ENCODE results near the gene CRHR1.

Gene CRHR1

DNA sequence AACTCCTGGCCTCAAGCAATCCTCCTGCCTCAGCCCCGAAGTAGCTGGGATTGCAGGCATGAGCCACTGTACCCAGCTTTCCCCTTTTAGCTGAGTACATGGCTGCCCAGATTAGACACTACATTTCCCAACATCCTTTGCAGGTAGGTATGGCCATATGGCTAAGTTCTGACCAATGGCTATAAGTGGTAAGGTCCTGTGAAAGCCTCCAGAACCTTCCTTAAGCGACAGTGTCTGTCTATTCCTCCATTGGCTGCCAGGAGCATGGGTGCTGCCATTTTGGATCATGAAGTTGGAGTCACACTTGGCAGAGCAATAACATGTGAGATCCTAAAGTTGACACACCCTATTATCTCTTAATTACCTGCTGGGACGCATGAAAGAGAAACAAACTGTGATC is 24.4 kb upstream of the CRHR1 start:
- DNase-seq (ENCODE audit: low read depth): no peak

DNA sequence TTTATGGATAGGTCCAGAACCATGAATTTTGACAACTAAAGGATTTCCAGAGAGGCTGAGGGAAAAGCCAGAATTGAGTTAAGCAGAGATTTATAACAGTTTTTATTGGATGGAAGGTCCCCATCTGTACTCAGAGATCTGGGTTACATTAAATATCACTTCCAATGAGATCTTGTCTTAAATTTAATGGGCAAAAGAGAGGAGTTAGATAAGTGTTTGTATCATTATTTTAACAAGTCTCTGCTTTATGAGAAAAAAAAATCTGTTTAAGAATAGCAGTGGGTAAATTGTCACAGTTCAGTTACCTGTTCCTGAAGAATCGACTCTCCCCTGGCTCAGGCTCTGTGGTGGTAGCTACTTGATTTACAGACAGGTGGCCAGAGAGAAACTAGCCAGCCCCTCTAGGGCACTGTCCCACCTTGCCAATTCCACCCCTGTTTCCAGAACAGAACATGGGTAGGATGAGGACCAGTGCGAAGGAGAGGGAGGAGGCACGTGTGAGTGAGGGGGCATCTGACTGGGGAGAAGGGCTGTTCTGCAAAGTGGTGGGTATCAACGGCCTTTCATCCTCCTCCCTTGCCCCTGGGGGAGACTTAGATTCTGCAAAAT is 22.1 kb upstream of the CRHR1 start:
- no peak for DNase-seq (ENCODE audit: low read depth)

DNA sequence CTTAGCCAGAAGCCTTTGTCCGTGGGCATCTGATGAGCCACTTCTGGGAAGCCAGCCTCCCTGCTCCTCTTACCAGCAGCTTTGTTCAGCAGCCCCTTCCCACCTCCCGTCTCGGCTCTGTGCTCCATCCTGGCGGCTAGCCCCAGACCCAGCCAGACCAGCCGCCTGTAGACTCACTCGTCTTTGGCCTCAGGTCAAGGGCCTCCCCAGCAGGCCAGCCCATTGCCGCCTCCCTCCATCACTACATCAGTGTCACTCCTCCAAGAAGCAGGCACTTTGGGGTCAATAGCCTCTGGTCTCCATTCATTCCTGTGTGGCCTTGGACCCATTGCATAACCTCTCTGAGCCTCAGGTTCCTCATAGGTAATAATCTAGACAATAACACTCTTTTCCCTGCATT is 20.9 kb upstream of the CRHR1 start:
- no peak for DNase-seq (ENCODE audit: low read depth)

DNA sequence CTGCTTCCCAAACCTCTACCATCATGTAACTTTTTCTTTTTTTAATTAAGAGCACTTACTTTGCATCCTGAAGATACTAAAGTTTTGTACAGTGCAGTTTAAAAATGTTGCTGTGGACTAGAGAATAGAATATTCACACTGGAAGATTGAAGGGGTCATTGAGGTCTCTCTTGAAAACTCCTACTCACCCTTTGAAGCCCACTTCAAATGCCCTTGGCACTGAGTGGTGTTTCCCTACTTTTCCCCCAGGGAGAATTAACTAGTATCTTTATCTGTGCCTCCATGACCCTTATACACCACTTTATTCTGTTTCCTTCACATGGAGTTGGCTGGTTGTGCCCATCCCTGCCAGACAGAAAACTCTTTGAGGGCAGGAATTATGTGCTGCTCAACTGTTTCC is 19.6 kb upstream of the CRHR1 start:
- DNase-seq (ENCODE audit: low read depth): no peak

DNA sequence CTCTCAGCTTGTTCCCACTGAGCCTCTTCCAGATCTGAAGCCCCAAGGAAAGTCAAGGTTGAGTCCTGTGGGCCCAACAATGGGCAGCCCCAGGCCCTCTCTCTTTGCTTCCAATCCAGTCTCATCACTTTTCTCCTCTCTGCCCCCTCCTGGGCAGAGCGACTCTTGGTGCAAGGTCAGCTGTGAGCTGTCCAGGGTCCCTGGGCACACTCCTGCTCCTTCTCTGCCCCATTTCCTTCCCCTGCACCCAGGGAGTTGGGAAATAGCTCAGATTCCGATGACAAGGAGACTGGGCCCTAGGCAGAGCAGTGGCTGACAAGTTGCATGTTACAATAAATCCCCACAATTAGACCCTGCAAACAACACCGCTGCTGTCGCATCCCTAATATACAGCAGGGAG is 16.1 kb upstream of the CRHR1 start:
- DNase-seq (ENCODE audit: low read depth): no peak

DNA sequence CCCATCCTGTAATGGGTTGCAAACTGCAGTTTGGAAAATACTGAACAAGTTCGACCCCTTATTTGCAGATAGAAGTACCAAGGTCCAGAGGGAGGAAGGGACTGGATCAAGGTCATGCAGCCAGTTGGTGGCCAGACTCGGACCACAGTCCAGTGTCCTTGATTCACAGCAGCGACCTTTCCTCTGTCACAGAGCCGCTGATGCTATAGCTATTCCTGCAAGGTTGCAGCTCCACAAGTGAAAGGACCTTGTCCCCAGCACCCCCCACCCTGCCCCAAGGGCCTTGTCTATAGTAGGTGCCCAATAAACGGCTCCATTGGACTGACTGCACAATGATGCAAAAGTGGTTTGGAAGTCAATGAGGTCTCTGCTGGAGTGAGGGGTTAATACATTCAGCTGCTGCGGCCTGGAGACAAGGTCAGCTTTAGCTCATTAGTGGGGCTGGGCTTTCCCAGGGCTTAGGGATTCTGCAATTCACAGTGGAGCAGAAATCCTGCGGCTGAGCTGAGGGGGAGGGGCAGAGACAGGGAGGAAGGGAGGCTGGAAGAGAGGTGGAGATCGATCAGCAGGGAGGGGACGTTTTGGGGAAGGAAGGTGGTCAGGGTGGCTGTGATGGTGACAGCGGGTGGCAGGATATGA is 13.4 kb upstream of the CRHR1 start:
- no peak for DNase-seq (ENCODE audit: low read depth)

DNA sequence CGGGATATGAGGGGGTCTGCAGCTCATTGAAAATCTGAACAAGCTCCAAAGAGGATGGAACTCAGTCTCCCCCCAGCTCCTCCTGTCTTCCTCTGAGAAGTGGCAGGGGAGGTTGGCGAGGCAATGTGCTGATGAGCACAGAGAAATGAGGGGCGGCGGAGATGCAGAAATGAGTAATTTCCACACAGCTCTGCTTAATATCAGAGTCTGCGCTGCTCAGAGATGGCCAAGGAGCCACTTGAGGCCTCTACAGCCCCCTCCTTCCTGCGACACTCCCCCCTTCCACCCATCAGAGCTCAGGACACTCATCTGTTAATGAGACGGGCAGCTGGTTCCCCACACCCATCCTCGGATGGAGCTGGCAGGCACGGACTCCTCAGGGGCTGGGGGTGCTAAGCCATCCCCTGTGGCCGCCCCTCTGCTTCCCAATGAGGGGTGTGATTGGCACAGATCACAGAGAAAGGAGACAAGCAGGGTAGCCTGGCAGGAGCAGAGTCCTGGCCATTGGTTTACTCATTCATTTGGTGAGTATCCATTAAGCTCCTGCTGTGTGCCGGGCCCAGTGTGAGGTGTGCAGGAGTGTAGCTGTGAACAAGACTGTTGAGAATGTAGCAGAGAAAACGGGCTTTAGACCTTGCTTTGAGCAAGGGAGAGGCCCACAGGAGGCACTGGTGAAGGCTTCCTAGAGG is 12.7 kb upstream of the CRHR1 start:
- DNase-seq (ENCODE audit: low read depth): no peak

DNA sequence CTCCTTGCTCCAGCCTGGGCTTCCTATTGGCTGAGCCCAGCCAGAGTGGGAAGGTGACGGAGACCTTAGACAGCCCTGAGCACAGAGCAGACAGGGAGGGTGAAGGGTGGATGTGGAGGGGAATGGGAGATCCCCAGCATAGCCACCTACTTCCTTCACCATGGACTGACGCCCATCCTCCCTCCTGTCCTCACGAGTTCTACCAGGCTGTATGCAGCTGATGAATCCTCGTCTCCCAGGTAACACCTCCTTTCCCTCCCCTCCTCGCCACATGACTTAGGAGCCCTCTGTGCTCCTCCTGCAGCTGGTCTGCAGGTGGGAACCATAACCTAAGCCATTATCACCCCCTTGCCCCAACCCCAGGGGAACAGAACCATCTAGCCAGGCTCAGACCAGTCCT is 9.0 kb upstream of the CRHR1 start:
- no peak for DNase-seq (ENCODE audit: low read depth)

DNA sequence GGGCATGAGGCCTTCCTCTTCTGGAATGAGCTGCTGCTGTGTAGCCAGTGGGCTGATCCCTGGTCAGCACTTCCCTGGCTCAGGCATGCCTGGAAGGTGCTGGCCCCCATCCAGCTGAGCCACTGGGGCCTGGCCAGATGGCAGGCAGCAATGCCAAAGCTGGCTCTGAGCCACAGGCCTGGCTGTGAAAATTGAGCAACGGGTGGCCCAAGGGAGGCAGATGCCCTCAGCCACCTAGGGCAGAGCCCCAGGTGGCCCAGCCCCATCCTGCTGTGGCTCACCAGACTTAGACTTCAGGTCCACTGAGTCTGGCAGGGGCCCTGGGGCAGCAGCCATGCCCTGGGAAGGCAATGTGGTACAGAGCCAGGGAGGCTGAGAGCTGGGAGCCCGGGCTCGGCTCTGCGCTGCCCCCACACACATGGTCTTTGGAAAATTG is 8.5 kb upstream of the CRHR1 start:
- no peak for DNase-seq (ENCODE audit: low read depth)

DNA sequence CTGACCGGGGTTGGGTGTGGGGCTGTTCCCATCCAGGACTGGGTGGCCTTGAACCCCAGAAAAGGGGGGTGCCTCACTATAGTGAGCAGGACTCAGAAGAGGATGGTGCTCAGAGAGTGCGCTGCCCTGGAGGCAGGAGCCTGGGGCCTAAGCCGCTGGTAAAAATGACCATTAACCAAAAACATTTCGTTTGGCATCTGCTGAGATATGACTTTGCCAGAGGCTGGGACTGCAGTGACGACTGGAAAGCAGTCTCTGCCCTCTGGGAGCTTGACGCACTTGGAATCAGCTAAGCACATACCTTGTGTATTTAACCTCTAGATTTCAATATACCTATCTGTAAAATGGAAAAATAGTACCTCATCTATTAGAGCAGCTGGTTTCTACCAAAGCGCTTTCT is 7.2 kb upstream of the CRHR1 start:
- DNase-seq (ENCODE audit: low read depth): no peak

DNA sequence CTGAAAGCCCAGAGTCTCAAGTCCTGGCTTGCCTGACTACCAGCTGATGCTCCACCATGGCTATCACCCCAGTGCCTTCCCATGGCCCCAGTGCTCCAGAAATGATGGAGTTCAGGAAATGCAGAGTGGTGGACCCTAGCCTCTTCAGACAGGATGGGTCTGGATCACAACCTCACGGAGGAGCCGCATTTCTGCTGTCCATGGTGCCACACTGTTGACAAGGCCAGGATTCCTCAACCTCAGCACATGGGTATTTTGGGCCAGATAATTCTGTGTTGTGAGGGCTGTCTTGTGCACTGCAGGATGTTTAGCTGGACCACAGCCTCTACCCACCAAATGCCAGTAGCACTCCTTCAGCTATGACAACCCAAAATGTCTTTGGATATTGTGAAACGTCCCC is 6.7 kb upstream of the CRHR1 start:
- DNase-seq (ENCODE audit: low read depth): no peak

DNA sequence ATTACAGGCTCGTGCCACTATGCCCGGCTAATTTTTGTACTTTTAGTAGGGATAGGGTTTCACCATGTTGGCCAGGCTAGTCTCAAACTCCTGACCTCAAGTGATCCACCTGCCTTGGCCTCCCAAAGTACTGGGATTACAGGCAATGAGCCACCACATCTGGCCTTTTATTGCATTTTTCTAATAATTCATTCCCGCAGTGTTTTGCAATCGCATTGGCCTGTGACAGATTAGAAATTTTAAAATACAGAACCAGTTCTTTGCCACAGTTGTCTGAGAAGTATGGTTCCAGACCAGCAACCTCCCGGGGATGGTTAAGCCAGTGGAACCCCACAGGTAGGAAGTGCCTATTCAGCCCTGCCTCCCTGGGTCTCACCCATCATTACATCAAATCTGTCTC is 3.2 kb upstream of the CRHR1 start:
- DNase-seq (ENCODE audit: low read depth): no peak

DNA sequence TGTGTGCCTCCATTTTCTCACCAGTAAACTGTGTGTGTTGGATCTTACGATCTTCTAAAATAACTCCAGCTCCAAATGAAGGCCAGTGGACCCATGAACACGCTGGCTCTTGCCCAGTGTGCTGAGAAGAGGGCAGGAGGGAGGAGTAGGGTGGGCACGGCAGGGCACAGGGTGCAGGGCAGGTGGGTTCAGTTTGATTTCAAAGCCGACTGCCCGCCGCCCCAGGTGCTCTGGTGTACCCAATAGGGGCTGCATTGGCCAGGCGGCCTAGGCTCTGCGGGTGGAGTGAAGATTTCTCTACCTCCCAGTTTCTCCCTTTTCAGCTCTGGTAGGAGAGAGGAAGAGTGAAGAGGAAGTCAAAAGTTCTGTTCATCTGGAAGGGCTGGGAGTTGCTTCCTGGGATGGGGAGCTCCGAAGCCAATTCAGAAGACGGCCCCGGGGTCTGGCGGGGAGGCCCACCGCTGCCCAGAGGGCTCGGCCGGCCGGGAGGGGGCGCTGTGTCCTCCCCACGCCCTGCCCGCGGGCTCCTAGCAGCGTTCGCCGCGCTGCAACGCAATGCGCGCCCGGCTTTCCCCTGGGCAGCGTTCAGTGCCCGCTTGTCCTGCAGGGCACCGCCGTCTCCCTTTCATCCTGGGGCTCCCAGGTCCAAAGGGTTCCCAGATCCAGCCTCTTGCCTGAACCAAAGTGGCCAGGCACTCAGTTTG is 1.1 kb upstream of the CRHR1 start:
- peak; percentile 56 for DNase-seq (ENCODE audit: low read depth)

DNA sequence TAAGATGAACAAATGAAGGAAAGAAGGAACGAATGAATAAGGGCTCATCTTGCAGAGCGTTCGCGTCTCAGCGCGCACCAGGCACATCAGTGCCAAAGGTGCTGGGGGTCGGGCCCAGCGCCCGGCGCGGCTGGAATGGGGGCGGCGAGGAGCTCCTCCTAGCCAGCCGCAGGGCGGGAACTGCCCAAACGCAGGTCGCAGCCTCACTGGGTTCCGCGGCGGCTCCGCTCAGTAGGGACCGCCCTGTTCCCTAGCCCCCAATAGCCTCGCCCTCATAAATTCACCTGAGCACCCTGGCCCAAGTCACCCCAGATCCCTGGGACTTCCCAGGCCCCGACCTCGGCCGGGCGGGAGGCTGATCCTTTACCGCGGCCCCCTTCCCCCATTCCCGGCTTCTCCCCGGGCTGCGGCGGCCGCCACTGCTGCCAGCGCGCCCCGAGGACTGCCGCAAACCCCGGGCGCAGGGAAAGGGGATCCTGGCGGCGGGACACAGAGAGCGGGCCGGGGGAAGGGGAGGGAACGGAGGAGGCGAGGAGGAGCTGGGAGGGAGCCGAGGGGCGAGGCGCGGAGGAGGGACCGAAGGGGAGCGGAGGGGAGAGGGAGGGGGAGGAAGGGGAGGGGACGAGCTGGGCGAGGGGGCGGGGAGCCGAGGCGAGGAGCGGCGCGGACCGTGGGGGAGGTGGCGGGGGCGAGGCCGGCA is 377 bp upstream of the CRHR1 start:
- DNase-seq (ENCODE audit: low read depth): no peak

DNA sequence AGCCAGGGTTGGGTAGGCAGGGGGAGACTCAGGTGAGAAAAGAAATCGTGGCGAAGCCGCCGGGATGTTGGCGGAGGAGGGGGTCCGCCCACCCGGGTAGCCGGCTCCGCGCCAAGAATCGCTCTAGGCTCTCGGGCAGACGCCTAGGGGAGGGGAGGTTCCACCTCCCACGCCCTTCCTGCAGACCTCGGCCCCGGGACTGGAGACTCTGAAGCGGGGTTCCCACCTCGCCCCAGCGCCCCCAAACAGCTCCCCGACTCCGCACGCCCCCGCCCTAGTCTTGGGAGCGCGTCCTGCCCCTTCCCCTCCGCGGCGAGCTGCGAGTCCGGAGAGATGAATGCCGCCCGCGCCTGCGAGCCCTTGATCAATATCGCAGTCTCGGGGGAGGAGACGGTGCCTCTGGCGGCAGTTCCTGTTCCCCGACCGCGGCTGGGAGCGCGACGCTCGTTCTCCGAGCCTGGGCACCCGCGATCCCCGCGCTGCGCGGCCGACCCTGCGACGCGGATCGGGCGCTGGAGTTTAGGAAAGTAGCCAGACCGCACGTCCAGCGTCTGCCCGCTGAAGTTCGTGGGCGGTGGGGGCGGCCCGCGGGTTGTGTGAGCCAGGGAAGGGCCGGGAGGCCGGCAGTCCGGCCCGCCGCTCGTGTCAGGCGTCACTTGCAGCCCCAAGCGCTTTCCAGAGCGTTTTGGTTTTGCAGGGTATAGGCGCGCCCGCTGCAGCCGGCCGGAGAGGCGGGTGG is 790 bp downstream of the CRHR1 start:
- peak; percentile 22 for DNase-seq (ENCODE audit: low read depth)

DNA sequence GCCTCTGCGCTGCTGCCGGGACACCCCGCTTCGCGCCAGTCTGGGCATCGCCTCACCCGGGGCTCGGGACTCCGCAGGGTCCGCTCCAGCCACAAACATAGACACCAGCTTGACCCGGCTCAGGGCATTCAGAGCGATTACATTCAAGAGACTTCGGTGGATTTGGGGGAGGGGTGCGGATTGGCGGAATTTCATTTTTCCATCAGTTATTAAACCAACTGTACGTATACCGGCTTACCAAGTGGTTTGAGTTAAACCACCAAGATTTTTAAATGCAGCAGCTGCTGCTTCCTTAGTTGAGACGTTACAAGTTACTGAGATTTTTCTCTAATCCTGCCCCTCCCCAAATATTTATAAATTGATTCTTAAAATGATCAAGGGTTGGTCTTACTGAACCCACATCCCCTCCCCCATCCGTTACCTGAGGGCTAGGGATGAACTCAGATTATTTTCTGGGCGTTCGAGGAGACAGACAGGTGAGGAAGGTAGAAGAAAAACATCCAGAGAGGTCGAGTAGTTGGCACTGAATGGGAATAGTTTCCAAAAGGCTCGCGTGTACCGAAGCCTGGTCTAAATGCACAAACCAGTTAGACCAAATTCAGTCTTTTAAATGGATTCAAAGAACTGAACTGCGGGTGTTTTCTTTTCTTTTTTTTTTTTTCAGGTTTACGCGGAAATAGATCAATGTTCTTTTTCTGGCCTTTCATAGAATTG is 1.5 kb downstream of the CRHR1 start:
- no peak for DNase-seq (ENCODE audit: low read depth)

DNA sequence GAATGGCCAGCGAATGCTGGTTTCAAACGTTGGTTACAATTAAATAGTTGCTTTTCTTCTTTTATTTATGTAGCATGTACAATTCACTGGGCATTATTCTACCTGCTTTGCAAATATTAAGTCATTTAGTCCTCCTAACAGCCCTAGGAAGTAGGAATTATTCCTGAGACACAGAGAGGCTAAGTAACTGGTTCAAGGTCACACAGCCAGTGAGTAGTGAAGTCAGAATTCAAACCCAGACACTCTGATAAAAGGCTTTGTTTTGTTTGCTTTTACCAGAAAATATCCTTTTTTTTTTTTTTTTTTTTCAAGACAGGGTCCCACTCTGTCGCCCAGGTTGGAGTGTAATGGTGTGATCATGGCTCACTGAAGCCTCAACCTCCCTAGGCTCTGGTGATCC is 2.2 kb downstream of the CRHR1 start:
- DNase-seq (ENCODE audit: low read depth): no peak

DNA sequence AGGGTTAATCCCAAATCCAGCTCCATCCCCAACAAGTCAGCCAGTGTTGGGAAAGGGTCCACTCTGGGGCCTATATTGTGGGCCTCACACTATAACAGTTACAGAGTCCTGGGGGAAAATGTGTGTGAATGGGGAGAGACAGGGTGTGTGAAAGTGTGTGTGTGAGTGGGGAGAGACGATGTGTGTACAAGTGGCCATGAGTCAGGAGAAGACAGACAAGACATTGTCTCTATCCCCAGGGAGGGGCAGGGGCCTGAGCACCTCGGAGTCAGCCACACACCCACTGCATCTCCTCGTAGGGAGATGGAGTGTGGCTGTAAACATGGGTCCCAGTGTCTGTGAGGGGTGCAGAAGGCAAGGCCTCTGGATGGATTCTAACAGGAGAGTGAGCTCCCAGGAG is 2.9 kb downstream of the CRHR1 start:
- no peak for DNase-seq (ENCODE audit: low read depth)

DNA sequence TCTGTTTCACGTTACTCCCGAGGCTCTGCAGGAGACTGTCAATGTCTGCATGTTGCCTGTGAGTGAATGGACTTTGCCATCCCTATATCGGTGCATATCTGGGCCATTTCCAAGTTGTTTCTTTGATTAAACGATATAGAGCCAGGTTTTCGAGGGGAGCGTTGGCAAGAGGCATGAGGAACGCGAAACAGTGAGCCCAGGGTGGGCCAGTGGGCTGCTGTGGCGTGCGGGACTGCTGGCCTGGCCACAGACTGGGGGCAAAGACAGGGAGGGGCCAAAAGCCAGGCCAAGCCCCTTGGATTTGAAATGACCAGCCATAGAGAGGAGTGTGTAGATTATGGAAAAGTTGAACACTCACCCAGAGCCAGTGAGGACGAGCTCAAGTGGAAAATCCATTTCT is 3.5 kb downstream of the CRHR1 start:
- DNase-seq (ENCODE audit: low read depth): no peak

DNA sequence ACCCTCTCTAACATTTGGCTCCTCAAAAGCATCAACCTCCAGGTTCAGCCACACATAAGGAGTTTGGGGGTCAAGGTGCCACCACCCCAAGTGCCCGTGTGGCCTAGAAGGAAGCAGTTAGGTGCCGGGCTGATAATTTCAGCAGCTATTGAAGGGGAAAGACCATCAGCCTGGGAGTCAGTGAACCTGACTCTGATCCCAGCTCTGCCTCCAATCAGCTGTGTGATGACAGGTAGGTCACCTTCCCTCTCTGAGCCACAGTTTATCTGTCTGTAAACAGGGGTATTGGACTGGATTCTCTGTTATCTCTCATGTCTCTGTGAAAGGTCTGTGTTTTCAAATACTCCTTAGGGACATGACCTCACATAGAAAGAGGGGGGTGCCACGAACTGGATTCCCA is 3.9 kb downstream of the CRHR1 start:
- no peak for DNase-seq (ENCODE audit: low read depth)

DNA sequence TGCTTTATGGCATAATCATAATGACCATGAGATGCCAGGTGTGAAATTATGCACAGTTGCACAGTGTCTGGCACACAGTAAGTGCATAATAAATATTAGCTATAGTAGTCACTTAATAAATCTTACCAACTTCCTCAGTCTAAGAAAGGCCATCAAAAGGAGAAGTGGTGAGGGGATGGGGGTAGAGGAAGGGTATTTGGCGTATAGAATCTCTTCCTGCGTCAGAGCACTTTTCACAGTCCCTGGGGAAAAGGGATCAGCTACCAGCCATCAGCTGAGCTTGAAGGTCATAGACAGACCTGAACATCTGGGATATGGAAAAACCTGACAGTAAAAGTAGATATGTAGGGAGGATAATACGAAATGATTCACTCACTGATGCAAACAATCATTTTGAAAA is 5.8 kb downstream of the CRHR1 start:
- no peak for DNase-seq (ENCODE audit: low read depth)
